Stimulated activated naive CD8-positive, alpha-beta T cell treated with anti-CD3 and anti-CD28 coated beads, Interleukin-15, Interleukin-2, amounts not matched to agents 100 ng/mL and 50 ng/mL, for 24 hours (primary cell): ENCODE data around the gene CBX7.

Source experiments
- H3K27ac Mint-ChIP-seq: one replicate; pipeline ENCODE4 v1.8.0; 2021; ENCODE audit warnings: mild to moderate bottlenecking, mixed read lengths
- H3K27me3 Mint-ChIP-seq: one replicate; pipeline ENCODE4 v1.8.0; 2021; ENCODE audit warnings: mixed read lengths
- H3K36me3 Mint-ChIP-seq: one replicate; pipeline ENCODE4 v1.8.0; 2021; ENCODE audit warnings: low read depth, mixed read lengths
- H3K4me1 Mint-ChIP-seq: one replicate; pipeline ENCODE4 v1.8.0; 2021; ENCODE audit warnings: low read depth, mixed read lengths
- H3K4me3 Mint-ChIP-seq: one replicate; pipeline ENCODE4 v1.8.0; 2021; ENCODE audit warnings: mild to moderate bottlenecking, mixed read lengths
- H3K9me3 Mint-ChIP-seq: one replicate; pipeline ENCODE4 v1.8.0; 2021; ENCODE audit warnings: mixed read lengths

The CBX7 gene

GRCh38 chr22:39142088-39142680 is 10.3 kb downstream of the CBX7 start:
- Mint-ChIP-seq H3K27me3 (no peaks in the 10 kb centered on the region), H3K27ac (no peak overlapping the region), H3K4me1 (peaks cover 23% of the 10 kb centered on the region), H3K36me3 (no peaks in the 10 kb centered on the region), H3K9me3 (no peaks in the 10 kb centered on the region), H3K4me3 (no peak overlapping the region)

GRCh38 chr22:39139933-39140332 is 12.5 kb downstream of the CBX7 start:
- no peak overlapping the region for H3K27ac Mint-ChIP-seq
- H3K36me3 Mint-ChIP-seq, result no peaks in the 10 kb centered on the region
- H3K9me3 Mint-ChIP-seq, result no peaks in the 10 kb centered on the region
- H3K27me3 Mint-ChIP-seq, result no peaks in the 10 kb centered on the region
- H3K4me1 Mint-ChIP-seq, result peaks cover 12% of the 10 kb centered on the region
- no peak overlapping the region for H3K4me3 Mint-ChIP-seq

GRCh38 chr22:39138357-39138997 is 14.0 kb downstream of the CBX7 start:
- Mint-ChIP-seq H3K27ac (no peak overlapping the region), H3K27me3 (no peaks in the 10 kb centered on the region), H3K4me1 (no peaks in the 10 kb centered on the region), H3K36me3 (no peaks in the 10 kb centered on the region), H3K9me3 (no peaks in the 10 kb centered on the region), H3K4me3 (no peak overlapping the region)

- Mint-ChIP-seq H3K9me3 (no peaks in the 10 kb centered on the region), H3K27me3 (no peaks in the 10 kb centered on the region), H3K4me3 (no peak overlapping the region), H3K36me3 (no peaks in the 10 kb centered on the region), H3K27ac (no peak overlapping the region), H3K4me1 (no peaks in the 10 kb centered on the region)
Observed at GRCh38 chr22:39136317-39136716, 16.2 kb downstream of the CBX7 start.

- Mint-ChIP-seq H3K36me3 (no peaks in the 10 kb centered on the region), H3K27ac (no peak overlapping the region), H3K4me3 (no peak overlapping the region), H3K4me1 (no peaks in the 10 kb centered on the region), H3K9me3 (no peaks in the 10 kb centered on the region), H3K27me3 (no peaks in the 10 kb centered on the region)
Observed at GRCh38 chr22:39135092-39135896, 17.2 kb downstream of the CBX7 start.

- no peaks in the 10 kb centered on the region for H3K4me1 Mint-ChIP-seq
- H3K9me3 Mint-ChIP-seq, result no peaks in the 10 kb centered on the region
- H3K36me3 Mint-ChIP-seq, result no peaks in the 10 kb centered on the region
- H3K27me3 Mint-ChIP-seq, result no peaks in the 10 kb centered on the region
- H3K27ac Mint-ChIP-seq, result no peak overlapping the region
- H3K4me3 Mint-ChIP-seq, result no peak overlapping the region
Observed at GRCh38 chr22:39134366-39135091, 18.0 kb downstream of the CBX7 start.

GRCh38 chr22:39133871-39134270 is 18.6 kb downstream of the CBX7 start:
- H3K9me3 Mint-ChIP-seq, result no peaks in the 10 kb centered on the region
- H3K4me3 Mint-ChIP-seq, result no peak overlapping the region
- H3K27ac Mint-ChIP-seq, result no peak overlapping the region
- no peaks in the 10 kb centered on the region for H3K27me3 Mint-ChIP-seq
- no peaks in the 10 kb centered on the region for H3K4me1 Mint-ChIP-seq
- H3K36me3 Mint-ChIP-seq, result no peaks in the 10 kb centered on the region

GRCh38 chr22:39132871-39133524 is 19.5 kb downstream of the CBX7 start:
- H3K27me3 Mint-ChIP-seq, result no peaks in the 10 kb centered on the region
- no peak overlapping the region for H3K4me3 Mint-ChIP-seq
- no peaks in the 10 kb centered on the region for H3K4me1 Mint-ChIP-seq
- H3K36me3 Mint-ChIP-seq, result no peaks in the 10 kb centered on the region
- H3K27ac Mint-ChIP-seq, result no peak overlapping the region
- no peaks in the 10 kb centered on the region for H3K9me3 Mint-ChIP-seq

GRCh38 chr22:39132281-39132680 is 20.2 kb downstream of the CBX7 start:
- Mint-ChIP-seq H3K36me3 (no peaks in the 10 kb centered on the region), H3K27ac (no peak overlapping the region), H3K4me3 (no peak overlapping the region), H3K27me3 (no peaks in the 10 kb centered on the region), H3K4me1 (no peaks in the 10 kb centered on the region), H3K9me3 (no peaks in the 10 kb centered on the region)

- H3K36me3 Mint-ChIP-seq, result no peaks in the 10 kb centered on the region
- no peak overlapping the region for H3K27ac Mint-ChIP-seq
- no peaks in the 10 kb centered on the region for H3K27me3 Mint-ChIP-seq
- no peaks in the 10 kb centered on the region for H3K4me1 Mint-ChIP-seq
- no peaks in the 10 kb centered on the region for H3K9me3 Mint-ChIP-seq
- H3K4me3 Mint-ChIP-seq, result no peak overlapping the region
Observed at GRCh38 chr22:39130892-39131855, 21.3 kb downstream of the CBX7 start.

- H3K9me3 Mint-ChIP-seq, result no peaks in the 10 kb centered on the region
- no peak overlapping the region for H3K4me3 Mint-ChIP-seq
- no peaks in the 10 kb centered on the region for H3K36me3 Mint-ChIP-seq
- H3K27me3 Mint-ChIP-seq, result no peaks in the 10 kb centered on the region
- H3K4me1 Mint-ChIP-seq, result no peaks in the 10 kb centered on the region
- no peak overlapping the region for H3K27ac Mint-ChIP-seq
Observed at GRCh38 chr22:39130152-39130704, 22.3 kb downstream of the CBX7 start.

GRCh38 chr22:39129746-39130145 is 22.7 kb downstream of the CBX7 start:
- H3K27me3 Mint-ChIP-seq, result no peaks in the 10 kb centered on the region
- H3K36me3 Mint-ChIP-seq, result no peaks in the 10 kb centered on the region
- no peaks in the 10 kb centered on the region for H3K4me1 Mint-ChIP-seq
- no peak overlapping the region for H3K4me3 Mint-ChIP-seq
- no peak overlapping the region for H3K27ac Mint-ChIP-seq
- H3K9me3 Mint-ChIP-seq, result no peaks in the 10 kb centered on the region

GRCh38 chr22:39129081-39129480 is 23.4 kb downstream of the CBX7 start:
- H3K4me1 Mint-ChIP-seq, result no peaks in the 10 kb centered on the region
- H3K4me3 Mint-ChIP-seq, result no peak overlapping the region
- H3K27me3 Mint-ChIP-seq, result no peaks in the 10 kb centered on the region
- no peaks in the 10 kb centered on the region for H3K36me3 Mint-ChIP-seq
- no peaks in the 10 kb centered on the region for H3K9me3 Mint-ChIP-seq
- no peak overlapping the region for H3K27ac Mint-ChIP-seq
